HepG2 (cell line): ENCODE results near the gene VMA21. TPM values are rescaled to one million over a fixed set of nuclear protein-coding genes. Genes with fewer than 3 reads are reported as not detected.

Source experiments
- ATAC-seq: fragments of 200-7000 bp; cut with Tn5 transposase; 3 replicates; pipeline ENCODE4 v1.9.1; 2020; ENCODE audit warnings: mild to moderate bottlenecking, moderate library complexity
- BruUV-seq: library from RNA; stranded (reverse); fragments of 400-500 nt; replicated peaks from 2 replicates; lab custom pipeline; 2021; lab: Mats Ljungman, UMichigan
- CTCF ChIA-PET: fragments of 300-600 bp; formaldehyde crosslinking; extraction: SDS; loops from one replicate; lab custom pipeline; 2021; ENCODE audit warnings: low total read pairs, inconsistent platforms, low intra/inter-chr PET ratio; lab: Yijun Ruan, JAX
- POLR2A ChIA-PET: fragments of 350-600 bp; sonication (Branson Sonifier 250); formaldehyde crosslinking; loops from one replicate; lab custom pipeline; 2020; ENCODE audit warnings: antibody characterized with exemption, inconsistent platforms; lab: Yijun Ruan, JAX
- DNase-seq: peaks from one replicate; pipeline ENCODE4 v3.0.0-alpha.2; 2015; ENCODE audit warnings: low spot score
- FAIRE-seq: peaks from 3 replicates; lab custom pipeline; 2011; peaks lifted over from hg19 to GRCh38; lab: Jason Lieb, UNC
- H2AFZ ChIP-seq: one replicate; pipeline ENCODE4 v1.6.1; 2011; ENCODE audit warnings: low read length, inconsistent platforms
- H3K27ac ChIP-seq: fragments of 300-600 bp; 3 replicates; pipeline ENCODE4 v1.8.0; 2011; ENCODE audit warnings: mixed run types, mild to moderate bottlenecking, mixed read lengths, low read length, inconsistent platforms; ENCODE audit not compliant: insufficient read depth; ENCODE audit errors: extremely low read length
- H3K27me3 ChIP-seq, 2 experiments: fragments of 200-600 bp in 1 of 2; 2 replicates in 1 of 2; 3 replicates in 1 of 2; pipeline versions ENCODE4 v1.6.0 to v1.8.0; 2011; ENCODE audit warnings: low read length in 2 of 2, mild to moderate bottlenecking in 2 of 2, moderate library complexity in 2 of 2, inconsistent platforms in 1 of 2; ENCODE audit not compliant: insufficient read depth in 2 of 2, control insufficient read depth in 1 of 2
- H3K36me3 ChIP-seq, 2 experiments: fragments of 200-600 bp in 1 of 2; replicated peaks in 1 of 2; 2 replicates in 1 of 2; 3 replicates in 1 of 2; pipeline versions ENCODE4 v1.5.1 to v1.8.0; 2011; ENCODE audit warnings: low read length in 2 of 2, inconsistent platforms in 1 of 2; ENCODE audit not compliant: insufficient read depth in 2 of 2, control insufficient read depth in 1 of 2
- H3K4me1 ChIP-seq: 2 replicates; pipeline ENCODE4 v1.5.1; 2012; ENCODE audit warnings: low read length, inconsistent platforms; ENCODE audit not compliant: insufficient read depth
- H3K4me2 ChIP-seq: 2 replicates; pipeline ENCODE4 v1.6.0; 2011; ENCODE audit warnings: low read depth, low read length, inconsistent platforms
- H3K4me3 ChIP-seq, 3 experiments: fragments of 200-600 bp in 1 of 3; sonication (generic), shearing (Covaris generic) in 1 of 3; replicated peaks in 1 of 3; 2 replicates each; pipeline ENCODE4 v1.5.1; 2011 to 2016; ENCODE audit warnings: low read length in 3 of 3, inconsistent platforms in 2 of 3, low read depth in 2 of 3, mild to moderate bottlenecking in 2 of 3, control low read depth in 1 of 3, mixed read lengths in 1 of 3; ENCODE audit not compliant: insufficient read depth in 1 of 3
- H3K79me2 ChIP-seq: one replicate; pipeline ENCODE4 v1.6.1; 2011; ENCODE audit warnings: low read length, inconsistent platforms; ENCODE audit not compliant: insufficient read depth
- H3K9ac ChIP-seq: 2 replicates; pipeline ENCODE4 v1.6.0; 2011; ENCODE audit warnings: mild to moderate bottlenecking, low read depth, low read length, inconsistent platforms; ENCODE audit not compliant: insufficient read depth
- H3K9me3 ChIP-seq: 2 replicates; pipeline ENCODE4 v1.5.1; 2012; ENCODE audit warnings: mild to moderate bottlenecking, low read length
- H4K20me1 ChIP-seq: 2 replicates; pipeline ENCODE4 v1.6.0; 2011; ENCODE audit warnings: inconsistent platforms, mild to moderate bottlenecking, low read length, moderate library complexity; ENCODE audit not compliant: insufficient read depth
- AFF4 ChIP-seq: sonication (generic); formaldehyde crosslinking; IDR thresholded peaks from 2 replicates; pipeline ENCODE4 v1.4.0; 2020; ENCODE audit warnings: missing genetic modification reagents
- ARHGAP35 ChIP-seq: sonication (generic); formaldehyde crosslinking; IDR thresholded peaks from 2 replicates; pipeline ENCODE4 v1.9.0; 2022; ENCODE audit warnings: mild to moderate bottlenecking, inconsistent platforms, moderate library complexity, missing genetic modification reagents, borderline replicate concordance
- DBP ChIP-seq: sonication (generic); formaldehyde crosslinking; IDR thresholded peaks from 2 replicates; pipeline ENCODE4 v1.4.0; 2020; ENCODE audit warnings: missing genetic modification reagents; ENCODE audit errors: not compliant biosample characterization
- MTA1 ChIP-seq: sonication (generic); formaldehyde crosslinking; IDR thresholded peaks from 2 replicates; pipeline ENCODE4 v1.4.0; 2020; ENCODE audit warnings: missing genetic modification reagents, mild to moderate bottlenecking, borderline replicate concordance
- MYPOP ChIP-seq: sonication (generic); formaldehyde crosslinking; IDR thresholded peaks from 2 replicates; pipeline ENCODE4 v1.8.1; 2023; ENCODE audit warnings: mild to moderate bottlenecking, moderate library complexity, missing genetic modification reagents
- NFE2L1 ChIP-seq: sonication (generic); formaldehyde crosslinking; IDR thresholded peaks from 2 replicates; pipeline ENCODE4 v1.4.0; 2020; ENCODE audit warnings: missing genetic modification reagents, mild to moderate bottlenecking, borderline replicate concordance
- SRY ChIP-seq: sonication (generic); formaldehyde crosslinking; IDR thresholded peaks from 2 replicates; pipeline ENCODE4 v1.8.0; 2022; ENCODE audit warnings: mild to moderate bottlenecking, missing genetic modification reagents
- ZNF232 ChIP-seq: sonication (generic); formaldehyde crosslinking; IDR thresholded peaks from 2 replicates; pipeline ENCODE4 v1.4.0; 2020; ENCODE audit warnings: missing genetic modification reagents, borderline replicate concordance
- WGBS: methylation state at CpG from one replicate; pipeline ENCODE4 v1.1.6; 2017; ENCODE audit warnings: low lambda C conversion rate; 5-methylcytosine and 5-hydroxymethylcytosine counted together
- in situ Hi-C: cut with HindIII; loops from 2 replicates; pipeline ENCODE4 v1.10.0; 2017; ENCODE audit warnings: low pct_unique_long_range_greater_than_20kb; ENCODE audit not compliant: extremely low pct_ligation_motif_present
- intact Hi-C: fragments of 100-400 bp; cut with micrococcal nuclease; formaldehyde crosslinking; loops from one replicate; pipeline ENCODE4 v1.10.0; 2022; ENCODE audit not compliant: unreplicated experiment
- polyA plus RNA-seq, 8 experiments: library from polyadenylated mRNA; depleted of rRNA in 3 of 8; stranded (reverse) in 7 of 8; unstranded in 1 of 8; fragments of >200 nt; fragmentation: Illumina TruSeq in 4 of 8; extraction: Trizol in 4 of 8; gene quantifications; 2 replicates each; pipeline versions ENCODE4 v1.2.1 to v1.2.3, GENCODE V29; 2011 to 2016; ENCODE audit warnings: low read depth in 4 of 8, missing spikeins in 1 of 8, mixed read lengths in 1 of 8; ENCODE audit not compliant: insufficient read depth in 1 of 8
- total RNA-seq, 5 experiments: library from RNA; depleted of rRNA; stranded (reverse); fragments of >200 nt; fragmentation: Illumina TruSeq; extraction: Trizol; gene quantifications; 2 replicates each; pipeline ENCODE4 v1.2.3, GENCODE V29; 2016; ENCODE audit warnings: low read depth in 1 of 5

The VMA21 gene
- total and polyA plus RNA-seq, 2 of the 13 experiments (the other 11 are each of a cell fraction or from before 2014, with no cell fraction given): 20.9 to 42.4 TPM

- POLR2A ChIA-PET: interaction anchor here (1.0 kb wide), 1 partner anchor 23 kb away, joined by 3 read pairs; the partner anchor contains the start of gene VMA21
- Histone ChIP-seq H3K9me3 (no peaks in the 10 kb centered on the region), H3K4me2 (no peak overlapping the region), H3K27ac (no peak overlapping the region), H3K79me2 (no peaks in the 10 kb centered on the region), H3K36me3 (no peaks in the 10 kb centered on the region), H2AFZ (no peak overlapping the region), H3K27me3 (no peaks in the 10 kb centered on the region), H3K4me3 (no peak overlapping the region), H4K20me1 (no peaks in the 10 kb centered on the region), H3K4me1 (peaks cover 10% of the 10 kb centered on the region; the same call in 1 of the 2 replicates), H3K9ac (no peak overlapping the region)
- no TSS peak for BruUV-seq
- no peak for TF ChIP-seq ZNF232 (CRISPR knock-in tag)
- no peak for TF ChIP-seq SRY
- no peak for TF ChIP-seq MTA1 (CRISPR knock-in tag)
- TF ChIP-seq DBP (CRISPR knock-in tag): no peak
- no peak for TF ChIP-seq MYPOP (CRISPR knock-in tag)
- TF ChIP-seq ARHGAP35 (CRISPR knock-in tag): no peak
- no peak for TF ChIP-seq NFE2L1 (CRISPR knock-in tag)
- TF ChIP-seq AFF4 (CRISPR knock-in tag): no peak
- CTCF ChIA-PET: no interaction called here
- FAIRE-seq (no peak), DNase-seq (no peak), ATAC-seq (no peak)
- WGBS: 95% methylated on average over 3 of the region's 3 CpGs
- intact Hi-C loops: no loop called here
- in situ Hi-C loops: no loop called here
These were observed 22.8 kb downstream of the VMA21 start for GRCh38 chrX:151419782-151420181.
